CD14-positive monocyte (primary cell): ENCODE measurements around the gene IVNS1ABP. TPM values are rescaled to one million over a fixed set of nuclear protein-coding genes. Genes with fewer than 3 reads are reported as not detected.

ENCODE experiments used
- DNase-seq, 3 donors: peaks; one replicate each; pipeline ENCODE4 v3.0.0-alpha.2; 2011 to 2022
- H2AFZ ChIP-seq: 2 replicates; pipeline ENCODE4 v1.6.0; 2012; ENCODE audit warnings: mild to moderate bottlenecking, low read depth, low read length, inconsistent platforms; ENCODE audit not compliant: insufficient read depth, poor library complexity, severe bottlenecking
- H3K27ac ChIP-seq, 2 donors: 1 replicate in 1 of 2; 2 replicates in 1 of 2; pipeline ENCODE4 v1.5.1; 2012 to 2013; ENCODE audit warnings: low read length in 2 of 2, control low read depth in 1 of 2, inconsistent platforms in 1 of 2, low read depth in 1 of 2, mild to moderate bottlenecking in 1 of 2
- H3K27me3 ChIP-seq, 2 donors: one replicate each; pipeline versions ENCODE4 v1.6.0 to v1.6.1; 2011 to 2013; ENCODE audit warnings: low read length in 2 of 2; ENCODE audit not compliant: control insufficient read depth in 2 of 2, insufficient read depth in 2 of 2
- H3K36me3 ChIP-seq, 2 donors: replicated peaks in 1 of 2; 1 replicate in 1 of 2; 2 replicates in 1 of 2; pipeline versions ENCODE4 v1.5.1 to v1.6.1; 2012 to 2013; ENCODE audit warnings: low read length in 2 of 2, control low read depth in 1 of 2, inconsistent platforms in 1 of 2, mild to moderate bottlenecking in 1 of 2; ENCODE audit not compliant: insufficient read depth in 2 of 2, control insufficient read depth in 1 of 2
- H3K4me1 ChIP-seq, 2 donors: 1 replicate in 1 of 2; 2 replicates in 1 of 2; pipeline versions ENCODE4 v1.5.1 to v1.6.1; 2012 to 2013; ENCODE audit warnings: low read length in 2 of 2, control low read depth in 1 of 2, inconsistent platforms in 1 of 2, mild to moderate bottlenecking in 1 of 2, moderate library complexity in 1 of 2; ENCODE audit not compliant: insufficient read depth in 2 of 2, control insufficient read depth in 1 of 2
- H3K4me2 ChIP-seq: replicated peaks from 2 replicates; pipeline ENCODE3; 2012; ENCODE audit warnings: low read length, moderate library complexity, mild to moderate bottlenecking; ENCODE audit not compliant: poor library complexity, severe bottlenecking; ENCODE audit errors: extremely low read depth
- H3K4me3 ChIP-seq, 3 experiments: fragments of 200-600 bp in 1 of 3; sonication (generic) in 1 of 3; replicated peaks in 1 of 3; 1 replicate in 2 of 3; 2 replicates in 1 of 3; pipeline ENCODE4 v1.5.1; 2011 to 2013; ENCODE audit warnings: low read length in 3 of 3, mild to moderate bottlenecking in 3 of 3, control low read depth in 2 of 3, low read depth in 2 of 3, inconsistent platforms in 1 of 3, moderate library complexity in 1 of 3
- H3K79me2 ChIP-seq: 2 replicates; pipeline ENCODE4 v1.6.0; 2012; ENCODE audit warnings: mild to moderate bottlenecking, control low read depth, inconsistent platforms, low read length, moderate library complexity; ENCODE audit not compliant: insufficient read depth
- H3K9ac ChIP-seq: 2 replicates; pipeline ENCODE4 v1.6.0; 2017; ENCODE audit warnings: low read length, mild to moderate bottlenecking; ENCODE audit not compliant: insufficient read depth, poor library complexity, severe bottlenecking
- H3K9me3 ChIP-seq, 2 donors: replicated peaks in 1 of 2; 1 replicate in 1 of 2; 2 replicates in 1 of 2; pipeline versions ENCODE4 v1.5.1 to v1.6.1; 2012 to 2013; ENCODE audit warnings: low read length in 2 of 2, control low read depth in 1 of 2; ENCODE audit not compliant: control insufficient read depth in 1 of 2, insufficient read depth in 1 of 2
- H4K20me1 ChIP-seq: 2 replicates; pipeline ENCODE4 v1.6.0; 2012; ENCODE audit warnings: mild to moderate bottlenecking, low read length, control low read depth, moderate library complexity; ENCODE audit not compliant: insufficient read depth
- H3K27ac Mint-ChIP-seq, 7 donors: one replicate each; pipeline ENCODE4 v1.8.0; 2020; ENCODE audit warnings: mild to moderate bottlenecking in 7 of 7, mixed read lengths in 7 of 7, moderate library complexity in 6 of 7, inconsistent platforms in 2 of 7
- H3K27me3 Mint-ChIP-seq, 3 donors: one replicate each; pipeline ENCODE4 v1.8.0; 2021 to 2022; ENCODE audit warnings: low read depth in 3 of 3, mild to moderate bottlenecking in 3 of 3, mixed read lengths in 3 of 3, moderate library complexity in 3 of 3, inconsistent platforms in 1 of 3
- H3K36me3 Mint-ChIP-seq, 2 donors: one replicate each; pipeline ENCODE4 v1.8.0; 2020; ENCODE audit warnings: mixed read lengths in 2 of 2, inconsistent platforms in 1 of 2, mild to moderate bottlenecking in 1 of 2
- H3K4me1 Mint-ChIP-seq: one replicate; pipeline ENCODE4 v1.8.0; 2020; ENCODE audit warnings: mild to moderate bottlenecking, mixed read lengths
- H3K4me3 Mint-ChIP-seq, 2 donors: one replicate each; pipeline ENCODE4 v1.8.0; 2020; ENCODE audit warnings: mild to moderate bottlenecking in 2 of 2, mixed read lengths in 2 of 2, moderate library complexity in 1 of 2
- H3K9me3 Mint-ChIP-seq, 7 donors: one replicate each; pipeline ENCODE4 v1.8.0; 2020 to 2022; ENCODE audit warnings: mixed read lengths in 7 of 7, mild to moderate bottlenecking in 6 of 7, moderate library complexity in 6 of 7, inconsistent platforms in 2 of 7
- WGBS: methylation state at CpG from one replicate; pipeline ENCODE4 v1.1.5; 2013; ENCODE audit warnings: missing lambda C conversion rate; ENCODE audit not compliant: insufficient coverage; 5-methylcytosine and 5-hydroxymethylcytosine counted together
- intact Hi-C, 2 donors: fragments of 100-400 bp; cut with micrococcal nuclease; formaldehyde crosslinking; loops; one replicate each; pipeline versions ENCODE4 v1.15.0 to v1.15.1; 2023
- polyA plus RNA-seq, 3 donors: library from polyadenylated mRNA; depleted of rRNA in 1 of 3; unstranded in 2 of 3; stranded (reverse) in 1 of 3; fragments of 300-500 nt in 2 of 3; fragments of >200 nt in 1 of 3; fragmentation: Illumina TruSeq in 2 of 3; gene quantifications; 1 replicate in 2 of 3; 2 replicates in 1 of 3; pipeline ENCODE4 v1.2.3, GENCODE V29; 2012 to 2021
- TF ChIP-seq, protein P1 (sequence below): fragments of 200-600 bp; IDR thresholded peaks from one replicate; pipeline ENCODE4 v1.8.0; 2022; ENCODE audit warnings: antibody characterized with exemption, mild to moderate bottlenecking

The IVNS1ABP gene
- polyA plus RNA-seq, 3 donors, result 50.9 to 97.7 (median 69.2) TPM

DNA sequence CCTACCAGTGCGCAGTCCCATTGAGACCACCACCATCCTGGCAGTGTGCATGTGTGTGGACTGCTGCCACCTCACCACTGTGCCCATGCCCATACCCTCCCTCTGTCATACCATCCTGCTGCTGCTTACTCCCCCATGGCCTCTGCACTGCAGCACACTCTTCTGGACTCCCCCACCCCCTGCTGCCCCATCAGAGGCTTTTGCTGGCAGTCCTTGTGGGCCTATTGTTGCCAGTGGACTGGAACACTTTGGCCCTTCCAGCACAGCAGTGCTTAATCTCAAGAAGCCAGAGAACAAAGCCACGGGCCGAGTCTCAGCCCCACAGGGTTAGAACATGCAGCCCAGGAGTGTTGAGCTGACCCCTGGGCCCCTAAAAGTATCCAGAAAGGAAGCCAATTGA is 41.9 kb upstream of the IVNS1ABP start:
- Mint-ChIP-seq H3K27ac (peak overlapping the region in 1 of 7 donors; percentile 73), H3K9me3 (peaks cover 11 to 23% (median 17%) of the 10 kb centered on the region in 7 donors), H3K27me3 (peaks cover 0 to 6% (median 2%) of the 10 kb centered on the region in 3 donors), H3K36me3 (no peaks in the 10 kb centered on the region), H3K4me1 (no peaks in the 10 kb centered on the region), H3K4me3 (no peak overlapping the region)
- Histone ChIP-seq H3K9ac (no peak overlapping the region), H4K20me1 (no peaks in the 10 kb centered on the region), H3K27me3 (no peaks in the 10 kb centered on the region), H3K4me3 (no peak overlapping the region), H3K27ac (no peak overlapping the region), H3K9me3 (peaks cover 0 to 10% of the 10 kb centered on the region in 2 donors), H3K36me3 (no peaks in the 10 kb centered on the region), H3K4me2 (no peak overlapping the region), H2AFZ (no peak overlapping the region), H3K4me1 (no peaks in the 10 kb centered on the region), H3K79me2 (no peaks in the 10 kb centered on the region)
- DNase-seq, result no peak
- intact Hi-C loops, result no loop called here
- 90% methylated on average over 1 of the region's 3 CpGs for WGBS
- TF ChIP-seq, protein P1, sequence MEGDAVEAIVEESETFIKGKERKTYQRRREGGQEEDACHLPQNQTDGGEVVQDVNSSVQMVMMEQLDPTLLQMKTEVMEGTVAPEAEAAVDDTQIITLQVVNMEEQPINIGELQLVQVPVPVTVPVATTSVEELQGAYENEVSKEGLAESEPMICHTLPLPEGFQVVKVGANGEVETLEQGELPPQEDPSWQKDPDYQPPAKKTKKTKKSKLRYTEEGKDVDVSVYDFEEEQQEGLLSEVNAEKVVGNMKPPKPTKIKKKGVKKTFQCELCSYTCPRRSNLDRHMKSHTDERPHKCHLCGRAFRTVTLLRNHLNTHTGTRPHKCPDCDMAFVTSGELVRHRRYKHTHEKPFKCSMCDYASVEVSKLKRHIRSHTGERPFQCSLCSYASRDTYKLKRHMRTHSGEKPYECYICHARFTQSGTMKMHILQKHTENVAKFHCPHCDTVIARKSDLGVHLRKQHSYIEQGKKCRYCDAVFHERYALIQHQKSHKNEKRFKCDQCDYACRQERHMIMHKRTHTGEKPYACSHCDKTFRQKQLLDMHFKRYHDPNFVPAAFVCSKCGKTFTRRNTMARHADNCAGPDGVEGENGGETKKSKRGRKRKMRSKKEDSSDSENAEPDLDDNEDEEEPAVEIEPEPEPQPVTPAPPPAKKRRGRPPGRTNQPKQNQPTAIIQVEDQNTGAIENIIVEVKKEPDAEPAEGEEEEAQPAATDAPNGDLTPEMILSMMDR, result no peak

DNA sequence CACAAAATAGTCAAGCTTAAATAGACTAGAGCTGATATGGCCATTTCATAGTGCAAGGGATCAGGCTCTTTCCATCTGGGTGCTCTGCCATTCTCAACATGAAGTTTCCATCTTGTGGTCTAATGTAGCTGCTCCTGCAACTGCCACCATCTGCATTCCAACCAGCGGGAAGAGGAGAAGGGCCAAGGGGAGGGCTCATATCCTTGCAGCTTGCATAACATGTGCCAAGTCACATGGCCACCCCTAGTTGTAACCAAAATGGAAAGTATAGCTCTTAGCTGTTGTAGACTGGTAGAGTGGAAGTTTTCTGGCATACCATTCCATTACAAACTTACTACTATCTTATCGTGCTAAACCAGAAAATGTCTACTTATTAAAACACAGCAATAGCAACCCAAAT is 38.9 kb upstream of the IVNS1ABP start:
- Histone ChIP-seq H3K36me3 (no peaks in the 10 kb centered on the region), H3K9me3 (peaks cover 0 to 2% of the 10 kb centered on the region in 2 donors), H3K27me3 (no peaks in the 10 kb centered on the region), H4K20me1 (no peaks in the 10 kb centered on the region), H3K27ac (no peak overlapping the region), H3K4me2 (no peak overlapping the region), H2AFZ (no peak overlapping the region), H3K4me1 (no peaks in the 10 kb centered on the region), H3K9ac (no peak overlapping the region), H3K4me3 (no peak overlapping the region), H3K79me2 (no peaks in the 10 kb centered on the region)
- intact Hi-C loops, result no loop called here
- H3K9me3 Mint-ChIP-seq, result peaks cover 1 to 11% (median 6%) of the 10 kb centered on the region in 7 donors
- no peak overlapping the region for H3K27ac Mint-ChIP-seq
- no CpG with 5 or more reads among the region's 2 CpGs for WGBS
- peaks cover 0 to 6% (median 2%) of the 10 kb centered on the region in 3 donors for H3K27me3 Mint-ChIP-seq
- no peaks in the 10 kb centered on the region for H3K36me3 Mint-ChIP-seq
- H3K4me1 Mint-ChIP-seq, result no peaks in the 10 kb centered on the region
- TF ChIP-seq, protein P1, result no peak
- no peak overlapping the region for H3K4me3 Mint-ChIP-seq
- no peak for DNase-seq
